Measurements from ENCODE around the gene IL12A. TPM values are rescaled to one million over a fixed set of nuclear protein-coding genes. Genes with fewer than 3 reads are reported as not detected.

The IL12A gene
- total and polyA plus RNA-seq, 2 of the 8 experiments (the other 6 are each of a cell fraction or from before 2014, with no cell fraction given): 0.41 to 0.92 TPM

- TF ChIP-seq E2F6 (IDR thresholded peaks at IDR 0.05): no peak
Observed at GRCh38 chr3:160012108-160012507, 23.5 kb downstream of the IL12A start (continued).
